ENCODE results near the gene TMEM196. TPM values are rescaled to one million over a fixed set of nuclear protein-coding genes. Genes with fewer than 3 reads are reported as not detected.

Gene TMEM196
- total and polyA plus RNA-seq, 9 of the 15 experiments (the other 6 are each of a cell fraction or from before 2014, with no cell fraction given), result not detected

GRCh38 chr7:19708397-19709248 lies 64.8 kb downstream of the TMEM196 start, which contains the start of gene POLR1F (continued):
- TF ChIP-seq, protein P1, sequence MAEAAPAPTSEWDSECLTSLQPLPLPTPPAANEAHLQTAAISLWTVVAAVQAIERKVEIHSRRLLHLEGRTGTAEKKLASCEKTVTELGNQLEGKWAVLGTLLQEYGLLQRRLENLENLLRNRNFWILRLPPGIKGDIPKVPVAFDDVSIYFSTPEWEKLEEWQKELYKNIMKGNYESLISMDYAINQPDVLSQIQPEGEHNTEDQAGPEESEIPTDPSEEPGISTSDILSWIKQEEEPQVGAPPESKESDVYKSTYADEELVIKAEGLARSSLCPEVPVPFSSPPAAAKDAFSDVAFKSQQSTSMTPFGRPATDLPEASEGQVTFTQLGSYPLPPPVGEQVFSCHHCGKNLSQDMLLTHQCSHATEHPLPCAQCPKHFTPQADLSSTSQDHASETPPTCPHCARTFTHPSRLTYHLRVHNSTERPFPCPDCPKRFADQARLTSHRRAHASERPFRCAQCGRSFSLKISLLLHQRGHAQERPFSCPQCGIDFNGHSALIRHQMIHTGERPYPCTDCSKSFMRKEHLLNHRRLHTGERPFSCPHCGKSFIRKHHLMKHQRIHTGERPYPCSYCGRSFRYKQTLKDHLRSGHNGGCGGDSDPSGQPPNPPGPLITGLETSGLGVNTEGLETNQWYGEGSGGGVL (CRISPR knock-in tag; IDR thresholded peaks at IDR 0.05), result no peak
- no peak for TF ChIP-seq ZNF75A (CRISPR knock-in tag; IDR thresholded peaks at IDR 0.05)
- TF ChIP-seq TCF7L2 (IDR thresholded peaks at IDR 0.05; ENCODE audit: low read depth, low read length), result no peak
- peak; percentile 58; the same call in 1 of the 2 replicates for TF ChIP-seq NFRKB (IDR thresholded peaks at IDR 0.05; ENCODE audit: low read depth)
- peak; percentile 84 for TF ChIP-seq EP400 (IDR thresholded peaks at IDR 0.05)
- TF ChIP-seq KLF13 (tag; IDR thresholded peaks at IDR 0.05; ENCODE audit: borderline replicate concordance, low read depth), result peak; percentile 40; the same call in 1 of the 2 replicates
- no peak for TF ChIP-seq CBX2 (IDR thresholded peaks at IDR 0.05; ENCODE audit: insufficient read depth, low read length, poor library complexity, severe bottlenecking)
- TF ChIP-seq KAT2B (IDR thresholded peaks at IDR 0.05; ENCODE audit: low read depth, low read length), result no peak
- TF ChIP-seq ESRRA (IDR thresholded peaks at IDR 0.05; ENCODE audit: borderline replicate concordance, low read depth), result peak; percentile 51; the same call in 1 of the 2 replicates
- TF ChIP-seq CHAMP1 (IDR thresholded peaks at IDR 0.05), result peak; percentile 56
- TF ChIP-seq CEBPG (CRISPR knock-in tag; IDR thresholded peaks at IDR 0.05), result 0 out of 2 replicates have a peak, but pooled peaks have one; percentile 29
- no peak for TF ChIP-seq CEBPG (tag; conservative IDR thresholded peaks at IDR 0.05 in 1 of 2, IDR thresholded peaks at IDR 0.05 in 1 of 2)
- TF ChIP-seq TOE1 (IDR thresholded peaks at IDR 0.05; ENCODE audit: borderline replicate concordance), result 0 out of 2 replicates have a peak, but pooled peaks have one; percentile 27
- no peak for TF ChIP-seq TOE1 (CRISPR knock-in tag; IDR thresholded peaks at IDR 0.05; ENCODE audit: borderline replicate concordance, low read depth)
- no peak for TF ChIP-seq ZNF699 (CRISPR knock-in tag; IDR thresholded peaks at IDR 0.05; ENCODE audit: insufficient replicate concordance)
- no peak for TF ChIP-seq ZNF57 (CRISPR knock-in tag; IDR thresholded peaks at IDR 0.05)
- TF ChIP-seq TRIM28 (IDR thresholded peaks at IDR 0.05), result 0 out of 2 replicates have a peak, but pooled peaks have one; percentile 16
- TF ChIP-seq PTBP1 (IDR thresholded peaks at IDR 0.05; ENCODE audit: low read depth, low read length), result no peak
- TF ChIP-seq MCM7 (IDR thresholded peaks at IDR 0.05), result no peak
- peak in 1 of 2 experiments; percentile 61; a peak in 1 of 4 replicates for TF ChIP-seq RCOR1 (IDR thresholded peaks at IDR 0.05; ENCODE audit: borderline replicate concordance in 1 of 2, low read depth in 2 of 2, low read length in 2 of 2)
- TF ChIP-seq KDM1A (IDR thresholded peaks at IDR 0.05), result no peak
- peak; percentile 79 for TF ChIP-seq POLR2B (IDR thresholded peaks at IDR 0.05; ENCODE audit: low read depth, partially characterized antibody)
- TF ChIP-seq MYC (IDR thresholded peaks at IDR 0.05; ENCODE audit: low read depth, low read length), result peak; percentile 95
- TF ChIP-seq MYC (CRISPR knock-in tag; IDR thresholded peaks at IDR 0.05; ENCODE audit: borderline replicate concordance, low read depth), result peak; percentile 69; the same call in 1 of the 2 replicates
- no peak for TF ChIP-seq MEIS2 (IDR thresholded peaks at IDR 0.05; ENCODE audit: partially characterized antibody)

All from K562 (cell line).